AG10803 (cell line): ENCODE measurements around the gene AARS2.
A peak's percentile ranks its signal among the peaks of the same experiment; 100 is the strongest.
"Not testable (repeated sequence)": the region's sequence is repeated elsewhere in the genome, so short reads cannot be mapped to it uniquely, and the experiment has no call there.

Source experiments
- DNase-seq: peaks from one replicate; pipeline ENCODE4 v3.0.0; 2010; ENCODE audit warnings: low read depth
- H3K4me3 ChIP-seq: 2 replicates; pipeline ENCODE4 v1.5.1; 2011; ENCODE audit warnings: mild to moderate bottlenecking, low read length, control low read depth
- CTCF ChIP-seq: conservative IDR thresholded peaks from 2 replicates; pipeline ENCODE4 v1.5.1; 2011; ENCODE audit warnings: mild to moderate bottlenecking, low read length, control low read depth, inconsistent platforms

The AARS2 gene

GRCh38 chr6:44338228-44339122 lies 25.3 kb upstream of the AARS2 start:
- peak; percentile 53 for DNase-seq
- peak; percentile 82 for TF ChIP-seq CTCF
- H3K4me3 ChIP-seq = no peak overlapping the region

- no peak for TF ChIP-seq CTCF
- H3K4me3 ChIP-seq = no peak overlapping the region
- no peak for DNase-seq
Measured at GRCh38 chr6:44335631-44336030, 22.5 kb upstream of the AARS2 start.

GRCh38 chr6:44333942-44334341 lies 20.8 kb upstream of the AARS2 start:
- DNase-seq = no peak
- TF ChIP-seq CTCF = no peak
- no peak overlapping the region for H3K4me3 ChIP-seq

GRCh38 chr6:44333273-44333919 lies 20.2 kb upstream of the AARS2 start:
- H3K4me3 ChIP-seq = no peak overlapping the region
- DNase-seq = no peak
- no peak for TF ChIP-seq CTCF

GRCh38 chr6:44332585-44332984 lies 19.4 kb upstream of the AARS2 start:
- peak; percentile 21 for DNase-seq
- TF ChIP-seq CTCF = no peak
- no peak overlapping the region for H3K4me3 ChIP-seq

- DNase-seq = no peak
- TF ChIP-seq CTCF = no peak
Measured at GRCh38 chr6:44329858-44330257, 16.7 kb upstream of the AARS2 start.

GRCh38 chr6:44328203-44328602 lies 15.1 kb upstream of the AARS2 start:
- DNase-seq, H3K4me3 ChIP-seq: not testable (repeated sequence)

More at GRCh38 chr6:44329858-44330257, 16.7 kb upstream of the AARS2 start:
- no peak overlapping the region for H3K4me3 ChIP-seq
